ENCODE results near the gene APEX2.
A peak's percentile ranks its signal among the peaks of the same experiment; 100 is the strongest.
"Not testable (repeated sequence)": the region's sequence is repeated elsewhere in the genome, so short reads cannot be mapped to it uniquely, and the experiment has no call there.

APEX2 gene

GRCh38 chrX:54999717-55000598, at the start of gene APEX2:
Gene APEX2 (plus strand): TSS chrX:55000363. CDS start chrX:55000423, 60 bp downstream.
- peak; percentile 60 to 78 for DNase-seq (ENCODE audit: low read depth in 2 of 2, low spot score in 1 of 2)

- no peak for DNase-seq (ENCODE audit: low read depth in 2 of 2, low spot score in 1 of 2)
Measured at GRCh38 chrX:54950730-54951375, 49.3 kb upstream of the APEX2 start.

- no peak for DNase-seq (ENCODE audit: low read depth in 2 of 2, low spot score in 1 of 2)
Measured at GRCh38 chrX:54961750-54962149, 38.4 kb upstream of the APEX2 start.

GRCh38 chrX:54964766-54965497, 35.2 kb upstream of the APEX2 start:
- no peak for DNase-seq (ENCODE audit: low read depth in 2 of 2, low spot score in 1 of 2)

- no peak for DNase-seq (ENCODE audit: low read depth in 2 of 2, low spot score in 1 of 2)
Measured at GRCh38 chrX:54977387-54977786, 22.8 kb upstream of the APEX2 start.

GRCh38 chrX:54978448-54978847, 21.7 kb upstream of the APEX2 start:
- no peak for DNase-seq (ENCODE audit: low read depth in 2 of 2, low spot score in 1 of 2)

- no peak for DNase-seq (ENCODE audit: low read depth in 2 of 2, low spot score in 1 of 2)
Measured at GRCh38 chrX:54979432-54979831, 20.7 kb upstream of the APEX2 start.

- DNase-seq (ENCODE audit: low read depth in 2 of 2, low spot score in 1 of 2): no peak
Measured at GRCh38 chrX:54980334-54980733, 19.8 kb upstream of the APEX2 start.

GRCh38 chrX:54983306-54983705, 16.9 kb upstream of the APEX2 start:
- not testable (repeated sequence) for DNase-seq (ENCODE audit: low read depth in 2 of 2, low spot score in 1 of 2)

GRCh38 chrX:54991706-54992105, 8.5 kb upstream of the APEX2 start:
- DNase-seq (ENCODE audit: low read depth in 2 of 2, low spot score in 1 of 2): no peak

GRCh38 chrX:54992911-54993622, 7.1 kb upstream of the APEX2 start:
- DNase-seq (ENCODE audit: low read depth in 2 of 2, low spot score in 1 of 2): no peak

GRCh38 chrX:54994099-54994498, 6.1 kb upstream of the APEX2 start, which contains the start of gene PFKFB1:
Gene PFKFB1 (minus strand): TSS chrX:54994188. CDS start chrX:54994007, 181 bp downstream.
- DNase-seq (ENCODE audit: low read depth in 2 of 2, low spot score in 1 of 2): no peak

- DNase-seq (ENCODE audit: low read depth in 2 of 2, low spot score in 1 of 2): no peak
Measured at GRCh38 chrX:54994668-54995351, 5.4 kb upstream of the APEX2 start.

- no peak for DNase-seq (ENCODE audit: low read depth in 2 of 2, low spot score in 1 of 2)
Measured at GRCh38 chrX:54995621-54996020, 4.5 kb upstream of the APEX2 start.

GRCh38 chrX:55004231-55004630, 4.1 kb downstream of the APEX2 start:
- DNase-seq (ENCODE audit: low read depth in 2 of 2, low spot score in 1 of 2): no peak

GRCh38 chrX:55005256-55005655, 5.1 kb downstream of the APEX2 start:
- DNase-seq (ENCODE audit: low read depth in 2 of 2, low spot score in 1 of 2): no peak

- DNase-seq (ENCODE audit: low read depth in 2 of 2, low spot score in 1 of 2): no peak
Measured at GRCh38 chrX:55006827-55007621, 6.9 kb downstream of the APEX2 start.

- DNase-seq (ENCODE audit: low read depth in 2 of 2, low spot score in 1 of 2): no peak
Measured at GRCh38 chrX:55007656-55008055, 7.5 kb downstream of the APEX2 start.

GRCh38 chrX:55008571-55009358, 8.6 kb downstream of the APEX2 start:
- DNase-seq (ENCODE audit: low read depth in 2 of 2, low spot score in 1 of 2): no peak
